ENCODE results near the gene SEC23A.
"Not testable (repeated sequence)": the region's sequence is repeated elsewhere in the genome, so short reads cannot be mapped to it uniquely, and the experiment has no call there.

SEC23A gene

DNA sequence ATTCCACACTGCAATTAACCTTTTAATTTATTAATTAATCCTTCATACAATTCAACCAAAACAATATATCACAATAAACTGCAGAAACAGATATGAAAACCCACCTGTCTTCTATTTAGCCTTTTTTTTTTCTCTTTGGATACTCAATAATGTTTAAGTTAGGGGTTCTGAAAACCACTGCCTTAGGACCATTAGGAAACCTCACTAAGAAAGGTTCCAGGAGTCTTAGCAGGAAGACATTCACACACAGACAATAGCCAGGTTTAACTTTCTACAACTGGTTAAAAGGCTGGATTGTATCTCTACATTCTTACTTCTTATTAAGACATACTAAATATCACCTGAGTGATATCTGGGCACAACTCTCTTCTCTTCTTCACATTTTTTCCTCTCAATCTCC, 3.3 kb downstream of the SEC23A start:
- Histone ChIP-seq H3K4me2 (ENCODE audit: low read length) (no peak overlapping the region), H3K4me3 (ENCODE audit: low read length) (no peak overlapping the region), H3F3A (ENCODE audit: control insufficient read depth, insufficient read depth) (peaks cover 10% of the 10 kb centered on the region; the same call in 1 of the 2 replicates), H3K27ac (ENCODE audit: low read depth, low read length) (no peak overlapping the region), H3K9me3 (ENCODE audit: control insufficient read depth, insufficient read depth, low read length) (no peaks in the 10 kb centered on the region), H3K79me2 (ENCODE audit: control insufficient read depth, low read length) (peaks cover 46% of the 10 kb centered on the region), H3K4me1 (ENCODE audit: control insufficient read depth, low read length) (peaks cover 27% of the 10 kb centered on the region), H4K20me1 (ENCODE audit: control insufficient read depth, insufficient read depth, low read depth, low read length) (no peaks in the 10 kb centered on the region), H3K27me3 (ENCODE audit: control insufficient read depth, low read length) (no peaks in the 10 kb centered on the region), H3K36me3 (ENCODE audit: control insufficient read depth, low read length) (peaks cover 11% of the 10 kb centered on the region), H3K9me2 (replicated peaks; ENCODE audit: control insufficient read depth, low read length) (no peaks in the 10 kb centered on the region)
- TF ChIP-seq EZH2phosphoT487 (IDR thresholded peaks at IDR 0.05; ENCODE audit: borderline replicate concordance, low read length): no peak
- TF ChIP-seq, protein P1, sequence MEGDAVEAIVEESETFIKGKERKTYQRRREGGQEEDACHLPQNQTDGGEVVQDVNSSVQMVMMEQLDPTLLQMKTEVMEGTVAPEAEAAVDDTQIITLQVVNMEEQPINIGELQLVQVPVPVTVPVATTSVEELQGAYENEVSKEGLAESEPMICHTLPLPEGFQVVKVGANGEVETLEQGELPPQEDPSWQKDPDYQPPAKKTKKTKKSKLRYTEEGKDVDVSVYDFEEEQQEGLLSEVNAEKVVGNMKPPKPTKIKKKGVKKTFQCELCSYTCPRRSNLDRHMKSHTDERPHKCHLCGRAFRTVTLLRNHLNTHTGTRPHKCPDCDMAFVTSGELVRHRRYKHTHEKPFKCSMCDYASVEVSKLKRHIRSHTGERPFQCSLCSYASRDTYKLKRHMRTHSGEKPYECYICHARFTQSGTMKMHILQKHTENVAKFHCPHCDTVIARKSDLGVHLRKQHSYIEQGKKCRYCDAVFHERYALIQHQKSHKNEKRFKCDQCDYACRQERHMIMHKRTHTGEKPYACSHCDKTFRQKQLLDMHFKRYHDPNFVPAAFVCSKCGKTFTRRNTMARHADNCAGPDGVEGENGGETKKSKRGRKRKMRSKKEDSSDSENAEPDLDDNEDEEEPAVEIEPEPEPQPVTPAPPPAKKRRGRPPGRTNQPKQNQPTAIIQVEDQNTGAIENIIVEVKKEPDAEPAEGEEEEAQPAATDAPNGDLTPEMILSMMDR (IDR thresholded peaks at IDR 0.05; ENCODE audit: low read depth, low read length, poor library complexity, severe bottlenecking): no peak

DNA sequence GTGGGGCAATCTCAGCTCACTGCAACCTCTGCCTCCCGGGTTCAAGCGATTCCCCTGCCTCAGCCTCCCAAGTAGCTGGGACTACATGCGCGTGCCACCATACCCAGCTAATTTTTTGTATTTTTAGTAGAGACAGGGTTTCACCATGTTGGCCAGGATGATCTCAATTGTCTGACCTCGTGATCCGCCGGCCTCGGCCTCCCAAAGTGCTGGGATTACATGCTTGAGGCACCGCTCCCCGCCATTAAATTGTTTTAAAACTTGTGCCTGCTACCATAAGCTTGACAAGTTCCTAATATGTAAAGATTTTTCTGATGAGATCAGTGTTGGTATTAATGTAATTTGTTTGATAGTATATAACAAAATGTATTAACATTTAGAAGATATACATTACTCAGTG, 3.8 kb downstream of the SEC23A start:
- Histone ChIP-seq H3K79me2 (ENCODE audit: control insufficient read depth, low read length) (peaks cover 43% of the 10 kb centered on the region), H3K36me3 (ENCODE audit: control insufficient read depth, low read length) (peaks cover 16% of the 10 kb centered on the region), H3F3A (ENCODE audit: control insufficient read depth, insufficient read depth) (peaks cover 10% of the 10 kb centered on the region; the same call in 1 of the 2 replicates), H3K4me1 (ENCODE audit: control insufficient read depth, low read length) (peaks cover 22% of the 10 kb centered on the region)
- H3K4me3 ChIP-seq (ENCODE audit: low read length); H3K27ac ChIP-seq (ENCODE audit: low read depth, low read length); H3K9me2 ChIP-seq (replicated peaks; ENCODE audit: control insufficient read depth, low read length); H4K20me1 ChIP-seq (ENCODE audit: control insufficient read depth, insufficient read depth, low read depth, low read length); H3K4me2 ChIP-seq (ENCODE audit: low read length); H3K27me3 ChIP-seq (ENCODE audit: control insufficient read depth, low read length); H3K9me3 ChIP-seq (ENCODE audit: control insufficient read depth, insufficient read depth, low read length): not testable (repeated sequence)

DNA sequence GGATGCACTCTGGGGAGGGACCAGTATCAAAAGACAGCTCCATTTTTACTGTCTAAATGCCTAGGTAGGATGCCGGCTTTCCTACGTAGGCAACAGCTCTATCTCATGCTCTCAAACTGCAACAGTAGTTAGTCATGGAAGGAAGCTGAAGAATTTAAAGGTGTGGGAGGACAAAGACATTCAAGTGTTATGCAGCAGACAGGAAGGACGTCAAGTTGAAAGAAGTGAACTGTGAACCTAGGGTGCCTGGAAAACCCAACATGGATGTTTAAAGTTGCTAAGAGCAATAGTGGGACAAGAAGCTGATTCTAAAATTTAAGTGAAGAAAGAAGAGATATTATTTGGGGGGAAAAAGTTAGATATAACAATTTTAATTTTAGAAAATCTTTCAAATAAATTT, 5.9 kb downstream of the SEC23A start:
- H3K4me3 ChIP-seq (ENCODE audit: low read length): no peak overlapping the region
- H3K27ac ChIP-seq (ENCODE audit: low read depth, low read length): no peak overlapping the region
- H3F3A ChIP-seq (ENCODE audit: control insufficient read depth, insufficient read depth): peaks cover 7% of the 10 kb centered on the region; the same call in 1 of the 2 replicates
- no peaks in the 10 kb centered on the region for H3K27me3 ChIP-seq (ENCODE audit: control insufficient read depth, low read length)
- H3K79me2 ChIP-seq (ENCODE audit: control insufficient read depth, low read length): peaks cover 25% of the 10 kb centered on the region
- H3K36me3 ChIP-seq (ENCODE audit: control insufficient read depth, low read length): peaks cover 27% of the 10 kb centered on the region
- H4K20me1 ChIP-seq (ENCODE audit: control insufficient read depth, insufficient read depth, low read depth, low read length): no peaks in the 10 kb centered on the region
- H3K9me3 ChIP-seq (ENCODE audit: control insufficient read depth, insufficient read depth, low read length): no peaks in the 10 kb centered on the region
- H3K4me2 ChIP-seq (ENCODE audit: low read length): no peak overlapping the region
- no peaks in the 10 kb centered on the region for H3K9me2 ChIP-seq (replicated peaks; ENCODE audit: control insufficient read depth, low read length)
- TF ChIP-seq, protein P1 (IDR thresholded peaks at IDR 0.05; ENCODE audit: low read depth, low read length, poor library complexity, severe bottlenecking): no peak
- no peak for TF ChIP-seq EZH2phosphoT487 (IDR thresholded peaks at IDR 0.05; ENCODE audit: borderline replicate concordance, low read length)
- H3K4me1 ChIP-seq (ENCODE audit: control insufficient read depth, low read length): peaks cover 11% of the 10 kb centered on the region

DNA sequence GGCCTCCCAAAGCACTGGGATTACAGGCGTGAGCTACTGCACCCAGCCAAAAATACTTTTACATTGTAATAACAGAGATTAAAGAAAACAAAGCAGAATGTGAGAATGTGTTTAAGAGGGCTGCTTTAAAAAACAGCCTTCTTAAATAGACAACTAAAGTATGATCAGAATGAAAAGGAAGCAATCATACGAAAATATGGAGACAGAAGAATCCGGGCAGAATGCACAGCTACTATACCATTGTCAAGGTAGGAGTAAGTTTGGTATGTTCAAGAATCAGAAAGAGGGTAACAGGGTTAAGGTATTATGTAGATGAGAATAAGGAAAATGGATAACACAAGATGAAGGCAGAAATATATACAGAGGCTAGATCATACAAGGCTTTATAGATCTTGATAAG, 8.5 kb downstream of the SEC23A start:
- Histone ChIP-seq H3K4me2 (ENCODE audit: low read length) (no peak overlapping the region), H3K4me3 (ENCODE audit: low read length) (no peak overlapping the region), H3K27ac (ENCODE audit: low read depth, low read length) (no peak overlapping the region), H3K9me2 (replicated peaks; ENCODE audit: control insufficient read depth, low read length) (no peaks in the 10 kb centered on the region), H3K36me3 (ENCODE audit: control insufficient read depth, low read length) (peaks cover 44% of the 10 kb centered on the region), H3K27me3 (ENCODE audit: control insufficient read depth, low read length) (no peaks in the 10 kb centered on the region), H3K9me3 (ENCODE audit: control insufficient read depth, insufficient read depth, low read length) (no peaks in the 10 kb centered on the region), H4K20me1 (ENCODE audit: control insufficient read depth, insufficient read depth, low read depth, low read length) (no peaks in the 10 kb centered on the region), H3K79me2 (ENCODE audit: control insufficient read depth, low read length) (peaks cover 11% of the 10 kb centered on the region), H3F3A (ENCODE audit: control insufficient read depth, insufficient read depth) (0 out of 2 replicates have a peak, but pooled peaks cover under 1% of the 10 kb centered on the region), H3K4me1 (ENCODE audit: control insufficient read depth, low read length) (peaks cover 5% of the 10 kb centered on the region; the same call in 1 of the 2 replicates)
- TF ChIP-seq, protein P1 (IDR thresholded peaks at IDR 0.05; ENCODE audit: low read depth, low read length, poor library complexity, severe bottlenecking): no peak
- no peak for TF ChIP-seq EZH2phosphoT487 (IDR thresholded peaks at IDR 0.05; ENCODE audit: borderline replicate concordance, low read length)

Measured in DOHH2 (cell line).